ENCODE measurements around the gene FAM241A.
"Not testable (repeated sequence)": the region's sequence is repeated elsewhere in the genome, so short reads cannot be mapped to it uniquely, and the experiment has no call there.

Gene FAM241A

GRCh38 chr4:112176596-112176995 is 31.3 kb downstream of the FAM241A start:
- DNase-seq: no peak

GRCh38 chr4:112178741-112179140 is 33.5 kb downstream of the FAM241A start:
- DNase-seq: not testable (repeated sequence)

- DNase-seq: no peak
Observed at GRCh38 chr4:112181358-112182000, 36.2 kb downstream of the FAM241A start.

GRCh38 chr4:112182604-112183003 is 37.4 kb downstream of the FAM241A start:
- no peak for DNase-seq

DNA sequence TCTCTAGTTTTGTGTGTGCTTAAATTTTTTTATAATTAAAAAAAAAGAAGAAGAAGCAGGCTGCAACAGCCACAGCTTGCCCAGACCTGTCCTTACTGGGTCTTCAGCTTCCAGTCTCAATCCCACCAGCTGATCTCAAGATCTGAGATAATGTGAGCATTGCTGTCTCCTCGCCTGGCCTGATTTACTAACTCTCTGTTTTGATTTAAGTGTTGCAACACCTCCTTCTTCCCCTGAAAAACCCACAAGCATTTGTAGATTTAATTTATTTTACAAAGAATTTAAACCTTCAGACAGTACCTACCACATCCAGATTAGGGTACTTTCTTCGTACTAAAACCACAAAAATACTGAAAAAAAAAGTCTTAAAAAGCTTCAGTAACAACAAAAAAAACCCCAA is 38.0 kb downstream of the FAM241A start:
- DNase-seq: peak; percentile 17

DNA sequence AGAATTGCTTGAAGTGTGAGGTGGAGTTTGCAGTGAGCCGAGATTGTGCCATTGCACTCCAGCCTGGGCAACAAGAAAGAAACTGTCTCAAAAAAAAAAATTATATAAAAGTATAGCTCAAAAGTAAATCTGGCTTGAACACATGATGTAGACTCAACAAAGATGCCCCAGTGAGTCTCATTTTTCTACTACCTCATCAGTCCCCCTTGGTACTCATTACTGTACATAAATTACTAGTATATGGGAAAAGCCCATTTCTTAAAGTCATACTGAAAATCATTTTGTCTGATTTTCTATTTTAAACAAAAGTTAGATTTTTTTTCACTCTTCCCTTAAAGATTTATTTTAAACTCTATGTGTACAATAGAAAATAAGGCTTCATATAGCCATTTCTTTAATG is 39.2 kb downstream of the FAM241A start:
- DNase-seq: no peak

GRCh38 chr4:112185334-112185733 is 40.1 kb downstream of the FAM241A start:
- no peak for DNase-seq

DNA sequence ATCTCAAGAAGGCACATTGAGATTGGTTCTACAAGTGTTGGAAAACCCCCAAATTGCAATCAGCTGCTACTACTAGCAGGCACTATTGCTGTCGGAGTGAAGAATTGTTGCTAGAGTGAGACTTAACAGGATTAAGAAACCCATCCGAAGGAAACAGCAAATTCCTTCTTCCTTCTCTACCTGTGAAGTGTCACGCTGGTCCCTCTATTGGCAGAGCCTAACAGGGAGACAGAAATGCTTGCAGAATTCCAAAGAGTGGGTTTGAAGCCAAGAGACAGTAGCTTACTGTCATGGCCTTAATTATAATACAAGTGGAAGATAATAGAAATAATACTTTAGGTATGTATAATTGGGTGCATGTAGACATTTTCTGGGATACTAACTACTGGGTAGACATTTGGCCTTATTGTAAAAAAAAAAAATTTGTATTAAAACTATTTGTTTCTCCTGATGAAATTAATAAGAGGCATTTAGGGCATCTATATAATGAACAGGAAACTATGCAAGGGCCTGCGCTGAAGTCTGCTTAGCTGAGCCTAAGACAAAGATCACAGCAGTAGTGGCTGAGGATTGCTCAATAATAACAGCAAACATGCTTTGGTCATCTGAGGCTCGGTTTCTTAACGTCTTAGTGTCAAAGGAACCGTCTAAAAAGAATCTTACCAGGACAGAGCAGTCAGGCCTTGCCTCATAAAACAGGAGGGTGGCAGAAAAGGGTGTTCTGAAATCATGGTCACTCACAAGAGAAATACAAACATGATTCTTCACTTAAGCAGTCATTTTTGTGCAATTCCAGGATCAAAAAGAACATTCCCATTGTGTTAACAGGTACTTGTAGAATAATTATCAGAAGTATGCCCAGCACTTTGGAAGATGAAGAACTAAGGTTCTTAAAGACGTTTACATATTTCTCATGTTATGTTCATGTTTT is 40.8 kb downstream of the FAM241A start:
- no peak for DNase-seq

DNA sequence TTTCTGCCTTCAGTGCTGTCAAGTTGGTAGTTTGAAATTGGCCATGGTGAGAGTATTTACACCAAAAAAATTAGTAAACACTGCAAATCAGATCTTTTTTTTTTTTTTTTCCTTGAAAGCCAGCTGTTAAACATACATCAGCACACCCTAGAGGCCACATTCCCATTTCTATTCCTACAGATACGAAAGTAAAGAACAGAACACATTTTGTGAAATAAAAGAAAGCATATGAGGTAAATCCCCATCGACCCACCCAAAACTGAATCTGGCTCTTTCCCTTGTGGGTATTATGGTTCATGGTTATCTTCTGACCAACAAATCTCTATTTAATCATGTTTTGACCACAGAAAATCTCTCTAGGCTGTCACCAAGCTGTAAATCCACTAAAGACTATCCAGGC is 44.5 kb downstream of the FAM241A start:
- no peak for DNase-seq

DNA sequence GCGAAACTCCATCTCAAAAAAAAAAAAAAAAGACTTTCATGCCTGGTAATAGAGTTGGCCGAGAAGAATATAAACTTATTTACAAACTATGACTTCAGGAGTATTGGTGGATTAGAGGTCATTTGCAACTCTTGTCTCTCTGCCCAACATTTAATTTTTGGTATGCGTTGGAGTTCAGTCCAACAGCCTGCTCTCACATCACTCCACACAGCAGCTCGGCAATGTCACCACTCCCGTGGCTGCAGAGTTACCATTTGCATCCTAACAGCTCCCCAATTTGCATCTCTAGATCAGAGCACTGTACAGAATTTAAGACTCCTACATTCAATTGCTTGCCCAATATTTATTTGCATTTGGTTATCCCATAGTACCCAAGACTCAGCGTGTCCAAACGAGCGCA is 45.4 kb downstream of the FAM241A start:
- DNase-seq: no peak

DNA sequence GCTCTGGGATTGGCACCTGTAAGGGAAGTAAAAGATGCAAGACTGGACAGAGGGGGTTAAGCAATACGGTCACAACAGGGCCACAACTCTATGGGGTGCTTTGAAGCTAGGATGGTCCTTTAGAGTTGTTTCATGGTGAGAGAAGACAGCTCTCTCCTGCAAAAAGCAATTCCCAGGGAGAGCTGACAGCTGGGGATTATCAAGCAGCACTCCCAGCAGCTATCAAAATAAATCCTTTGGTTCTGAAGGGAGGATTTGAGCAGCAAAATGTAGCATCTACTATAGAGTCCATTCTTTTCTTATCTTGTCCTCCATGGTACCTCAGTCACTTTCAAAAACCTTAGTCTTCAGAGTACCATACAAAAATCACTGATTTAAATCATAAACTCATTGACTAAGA is 51.2 kb downstream of the FAM241A start:
- DNase-seq: no peak

- no peak for DNase-seq
Observed at GRCh38 chr4:112199041-112199440, 53.8 kb downstream of the FAM241A start.

DNA sequence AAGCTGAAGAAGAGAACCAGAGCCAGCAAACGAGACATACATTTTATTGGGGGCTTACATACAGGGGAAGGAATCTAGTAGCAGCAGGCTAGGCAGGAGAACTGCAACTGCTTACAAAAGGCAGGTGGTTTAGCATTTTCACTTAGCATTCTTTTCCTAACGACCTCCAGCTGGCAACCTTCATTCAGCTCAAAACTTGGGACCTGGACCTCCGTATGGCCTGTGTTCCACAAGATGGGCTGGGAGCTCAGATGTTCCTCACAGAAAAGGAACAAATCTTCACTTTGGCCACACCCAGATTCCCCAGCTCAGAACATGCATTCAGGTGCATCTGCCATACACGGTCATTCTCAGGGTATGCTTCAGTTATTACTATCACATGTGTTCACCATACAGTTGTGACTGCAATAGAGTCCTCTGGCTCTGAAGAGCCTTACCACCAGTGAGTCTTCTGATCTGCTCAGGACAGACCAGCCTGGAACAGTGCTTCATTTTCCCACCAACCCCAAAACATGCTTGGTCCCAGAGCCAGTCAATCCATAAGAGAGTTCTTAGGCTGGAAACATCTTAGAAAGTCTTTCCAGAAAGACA is 56.8 kb downstream of the FAM241A start:
- no peak for DNase-seq

DNA sequence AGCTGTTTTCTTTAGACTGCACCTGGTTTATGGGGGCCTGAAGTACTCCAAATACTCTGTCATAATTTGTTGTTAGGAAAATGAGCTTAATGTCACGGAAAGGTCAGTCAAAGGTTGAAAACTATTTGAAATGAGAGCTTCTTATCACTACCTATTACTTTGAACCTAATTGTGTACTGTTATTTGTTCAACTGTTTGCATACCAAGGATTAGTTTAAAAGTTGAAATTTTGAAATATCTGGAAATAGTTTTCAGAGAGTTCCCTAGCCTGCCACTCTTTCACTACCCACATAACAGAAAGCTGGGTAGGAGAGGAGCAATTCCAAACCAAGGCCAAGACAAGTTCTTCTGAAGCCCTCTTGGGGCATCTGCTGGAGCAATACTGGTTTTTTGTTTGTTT is 58.3 kb downstream of the FAM241A start:
- no peak for DNase-seq

DNA sequence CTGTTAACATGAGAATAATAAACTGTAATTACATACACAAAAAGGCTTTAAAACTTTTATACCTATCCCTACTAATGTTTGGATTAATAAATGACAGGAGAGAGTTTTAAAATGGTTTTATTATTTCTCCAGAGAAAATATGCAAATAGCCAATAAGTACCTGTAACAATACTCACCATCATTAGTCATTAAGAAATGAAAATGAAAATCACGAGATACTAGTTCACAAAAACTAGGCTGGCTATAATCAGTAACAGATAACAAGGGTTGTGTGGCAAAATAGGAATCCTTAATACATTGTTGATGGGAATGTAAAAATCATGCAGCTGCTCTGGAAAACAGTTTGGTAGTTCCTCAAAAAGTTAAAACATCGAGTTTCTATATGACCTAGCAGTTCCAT is 61.2 kb downstream of the FAM241A start:
- DNase-seq: no peak

GRCh38 chr4:112208137-112209095 is 63.2 kb downstream of the FAM241A start:
- DNase-seq: not testable (repeated sequence)

- no peak for DNase-seq
Observed at GRCh38 chr4:112210777-112211176, 65.5 kb downstream of the FAM241A start.

DNA sequence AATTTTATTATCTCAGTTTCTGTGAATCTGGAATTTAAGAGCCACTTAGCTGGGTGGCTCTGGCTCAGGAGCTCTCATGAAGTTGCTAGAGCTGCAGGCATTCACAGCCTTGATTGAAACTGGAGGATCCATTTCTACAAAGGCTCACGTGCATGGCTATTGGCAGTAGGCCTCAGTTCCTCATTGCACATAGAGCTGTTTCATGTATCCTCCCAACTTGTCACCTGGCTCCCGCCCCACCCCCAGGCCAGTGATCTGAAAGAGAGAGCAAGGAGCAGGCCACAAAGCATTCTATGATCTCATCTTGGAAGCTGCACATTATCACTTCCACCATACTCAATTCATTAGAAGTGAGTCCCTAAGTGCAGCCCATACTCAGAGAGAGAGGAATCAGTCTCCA is 67.8 kb downstream of the FAM241A start:
- DNase-seq: no peak

- no peak for DNase-seq
Observed at GRCh38 chr4:112213856-112214255, 68.6 kb downstream of the FAM241A start.

- DNase-seq: peak; percentile 36
Observed at GRCh38 chr4:112214390-112215264, 69.4 kb downstream of the FAM241A start.

- DNase-seq: no peak
Observed at GRCh38 chr4:112219826-112220366, 74.6 kb downstream of the FAM241A start.

All from CD4-positive, alpha-beta T cell treated with Interleukin-12 subunit alpha and Interleukin-12 subunit beta, for 1 hour (primary cell).